Measurements from ENCODE around the gene ASPHD2. TPM values are rescaled to one million over a fixed set of nuclear protein-coding genes. Genes with fewer than 3 reads are reported as not detected.

ASPHD2 gene
- total and polyA plus RNA-seq, 10 of the 15 experiments (the other 5 are each of a cell fraction or from before 2014, with no cell fraction given): 1.6 to 10.6 (median 5.2) TPM

- TF ChIP-seq, protein P1, sequence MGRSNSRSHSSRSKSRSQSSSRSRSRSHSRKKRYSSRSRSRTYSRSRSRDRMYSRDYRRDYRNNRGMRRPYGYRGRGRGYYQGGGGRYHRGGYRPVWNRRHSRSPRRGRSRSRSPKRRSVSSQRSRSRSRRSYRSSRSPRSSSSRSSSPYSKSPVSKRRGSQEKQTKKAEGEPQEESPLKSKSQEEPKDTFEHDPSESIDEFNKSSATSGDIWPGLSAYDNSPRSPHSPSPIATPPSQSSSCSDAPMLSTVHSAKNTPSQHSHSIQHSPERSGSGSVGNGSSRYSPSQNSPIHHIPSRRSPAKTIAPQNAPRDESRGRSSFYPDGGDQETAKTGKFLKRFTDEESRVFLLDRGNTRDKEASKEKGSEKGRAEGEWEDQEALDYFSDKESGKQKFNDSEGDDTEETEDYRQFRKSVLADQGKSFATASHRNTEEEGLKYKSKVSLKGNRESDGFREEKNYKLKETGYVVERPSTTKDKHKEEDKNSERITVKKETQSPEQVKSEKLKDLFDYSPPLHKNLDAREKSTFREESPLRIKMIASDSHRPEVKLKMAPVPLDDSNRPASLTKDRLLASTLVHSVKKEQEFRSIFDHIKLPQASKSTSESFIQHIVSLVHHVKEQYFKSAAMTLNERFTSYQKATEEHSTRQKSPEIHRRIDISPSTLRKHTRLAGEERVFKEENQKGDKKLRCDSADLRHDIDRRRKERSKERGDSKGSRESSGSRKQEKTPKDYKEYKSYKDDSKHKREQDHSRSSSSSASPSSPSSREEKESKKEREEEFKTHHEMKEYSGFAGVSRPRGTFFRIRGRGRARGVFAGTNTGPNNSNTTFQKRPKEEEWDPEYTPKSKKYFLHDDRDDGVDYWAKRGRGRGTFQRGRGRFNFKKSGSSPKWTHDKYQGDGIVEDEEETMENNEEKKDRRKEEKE (IDR thresholded peaks at IDR 0.05): no peak
- no peak for TF ChIP-seq MEF2B (IDR thresholded peaks at IDR 0.05; ENCODE audit: partially characterized antibody, poor library complexity, severe bottlenecking)
- peak; percentile 71; the same call in 1 of the 2 replicates for TF ChIP-seq MTA2 (IDR thresholded peaks at IDR 0.05; ENCODE audit: low read depth)
- peak; percentile 44; the same call in 1 of the 2 replicates for TF ChIP-seq TAF1 (IDR thresholded peaks at IDR 0.05; ENCODE audit: borderline replicate concordance, low read depth, low read length)
- peak; percentile 65; the same call in 1 of the 2 replicates for TF ChIP-seq PAX5 (IDR thresholded peaks at IDR 0.05; ENCODE audit: borderline replicate concordance, low read depth, low read length)
- no peak for TF ChIP-seq NR2C2 (IDR thresholded peaks at IDR 0.05; ENCODE audit: borderline replicate concordance, control insufficient read depth, insufficient read length, low read depth)
- TF ChIP-seq ZNF24 (IDR thresholded peaks at IDR 0.05): peak; percentile 43; the same call in 1 of the 2 replicates
- peak; percentile 69; the same call in 1 of the 2 replicates for TF ChIP-seq SIN3A (IDR thresholded peaks at IDR 0.05; ENCODE audit: low read depth, low read length)
- TF ChIP-seq RCOR1 (conservative IDR thresholded peaks at IDR 0.05; ENCODE audit: low read depth, low read length): peak; percentile 55; the same call in 1 of the 2 replicates
- peak; percentile 20; the same call in 1 of the 2 replicates for TF ChIP-seq BCL11A (IDR thresholded peaks at IDR 0.05; ENCODE audit: low read depth, low read length)
- TF ChIP-seq RUNX3 (IDR thresholded peaks at IDR 0.05; ENCODE audit: low read length): peak; percentile 57
- no peak for TF ChIP-seq SREBF1 (IDR thresholded peaks at IDR 0.05; ENCODE audit: low read length)
- no peak for TF ChIP-seq KLF5 (IDR thresholded peaks at IDR 0.05; ENCODE audit: partially characterized antibody)
- TF ChIP-seq CREB1 (IDR thresholded peaks at IDR 0.05; ENCODE audit: low read depth): peak; percentile 45; the same call in 1 of the 2 replicates
- TF ChIP-seq, protein P2, sequence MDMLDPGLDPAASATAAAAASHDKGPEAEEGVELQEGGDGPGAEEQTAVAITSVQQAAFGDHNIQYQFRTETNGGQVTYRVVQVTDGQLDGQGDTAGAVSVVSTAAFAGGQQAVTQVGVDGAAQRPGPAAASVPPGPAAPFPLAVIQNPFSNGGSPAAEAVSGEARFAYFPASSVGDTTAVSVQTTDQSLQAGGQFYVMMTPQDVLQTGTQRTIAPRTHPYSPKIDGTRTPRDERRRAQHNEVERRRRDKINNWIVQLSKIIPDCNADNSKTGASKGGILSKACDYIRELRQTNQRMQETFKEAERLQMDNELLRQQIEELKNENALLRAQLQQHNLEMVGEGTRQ (IDR thresholded peaks at IDR 0.05; ENCODE audit: borderline replicate concordance, low read depth, low read length): no peak
- TF ChIP-seq SMAD5 (IDR thresholded peaks at IDR 0.05; ENCODE audit: low read depth): no peak
- 0 out of 3 replicates have a peak, but pooled peaks have one; percentile 35 for TF ChIP-seq POU2F2 (IDR thresholded peaks at IDR 0.05; ENCODE audit: borderline replicate concordance, low read depth, low read length)
- TF ChIP-seq SP1 (IDR thresholded peaks at IDR 0.05; ENCODE audit: low read depth, low read length): peak; percentile 16
- peak; percentile 82 for TF ChIP-seq SMARCA5 (IDR thresholded peaks at IDR 0.05)
- TF ChIP-seq RBBP5 (conservative IDR thresholded peaks at IDR 0.05): no peak
- TF ChIP-seq ZNF687 (IDR thresholded peaks at IDR 0.05): peak; percentile 0; the same call in 1 of the 2 replicates
- TF ChIP-seq HCFC1 (IDR thresholded peaks at IDR 0.05; ENCODE audit: low read length): peak; percentile 60
- peak; percentile 83 to 89 for TF ChIP-seq IKZF2 (IDR thresholded peaks at IDR 0.05)
Measured at GRCh38 chr22:26428515-26429457, at the start of gene ASPHD2 (continued).
